GM12801 (cell line): ENCODE data around the gene PDHX.

Source experiments
- CTCF ChIP-seq: IDR thresholded peaks from one replicate; pipeline ENCODE4 v1.5.1; 2011; ENCODE audit warnings: control low read depth; ENCODE audit not compliant: insufficient read length; ENCODE audit errors: extremely low read depth

PDHX gene

DNA sequence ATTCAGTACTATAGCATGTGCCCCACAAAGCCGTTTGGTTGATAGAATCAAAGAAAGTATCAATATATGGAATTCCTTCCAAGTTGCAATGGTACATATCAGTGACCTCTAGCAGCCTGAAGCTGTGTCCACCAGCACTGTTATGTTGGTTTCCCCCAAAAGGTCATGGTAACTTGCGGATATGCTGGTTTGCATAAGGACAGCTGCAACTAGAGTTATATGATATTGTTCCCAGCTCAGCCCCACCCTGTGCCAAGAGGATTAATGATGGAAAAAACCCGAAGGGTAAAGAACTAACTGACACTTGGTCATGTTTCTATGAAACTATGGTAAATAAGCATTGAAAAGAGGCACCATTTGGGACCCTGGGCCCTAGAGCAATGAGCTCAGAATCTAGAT is 93.5 kb downstream of the PDHX start:
- no peak for TF ChIP-seq CTCF

- no peak for TF ChIP-seq CTCF
These were observed 94.2 kb downstream of the PDHX start for GRCh38 chr11:35010654-35011053.

DNA sequence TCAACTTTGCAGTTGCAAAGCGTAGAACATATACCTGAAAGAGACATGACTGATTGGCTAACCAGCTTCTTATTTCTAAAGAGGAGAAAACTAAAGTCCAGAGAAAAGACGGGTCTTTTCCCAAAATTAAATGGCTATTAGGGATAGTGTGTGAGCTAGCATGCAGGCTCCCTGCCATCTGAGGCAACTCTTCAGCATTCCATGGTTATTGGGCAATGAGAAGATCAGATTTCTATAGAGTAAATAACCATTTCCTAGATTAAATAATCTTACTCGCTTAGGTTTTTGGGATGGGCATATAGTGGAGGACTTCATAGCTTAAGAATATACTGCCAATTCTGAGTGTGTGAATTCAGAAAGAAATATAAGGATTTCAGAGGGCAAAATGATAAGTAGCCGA is 95.0 kb downstream of the PDHX start:
- TF ChIP-seq CTCF = no peak

DNA sequence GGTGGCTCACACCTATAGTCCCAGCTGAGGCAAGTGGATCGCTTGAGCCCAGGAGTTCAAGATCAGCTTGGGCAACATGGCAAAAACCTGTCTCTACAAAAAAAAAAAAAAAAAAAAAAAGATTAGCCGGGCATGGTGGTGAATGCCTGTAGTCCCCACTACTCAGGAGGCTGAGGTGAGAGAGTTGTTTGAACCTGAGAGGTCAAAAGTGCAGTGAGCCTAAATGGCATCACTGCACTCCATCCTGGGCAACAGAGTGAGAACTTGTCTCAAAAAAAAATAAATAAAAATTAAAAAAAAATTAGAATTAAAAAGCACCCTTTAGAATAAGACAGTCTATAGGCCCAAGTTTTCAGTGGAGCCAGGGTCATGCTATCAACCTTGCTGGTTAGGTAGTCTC is 95.5 kb downstream of the PDHX start:
- no peak for TF ChIP-seq CTCF

DNA sequence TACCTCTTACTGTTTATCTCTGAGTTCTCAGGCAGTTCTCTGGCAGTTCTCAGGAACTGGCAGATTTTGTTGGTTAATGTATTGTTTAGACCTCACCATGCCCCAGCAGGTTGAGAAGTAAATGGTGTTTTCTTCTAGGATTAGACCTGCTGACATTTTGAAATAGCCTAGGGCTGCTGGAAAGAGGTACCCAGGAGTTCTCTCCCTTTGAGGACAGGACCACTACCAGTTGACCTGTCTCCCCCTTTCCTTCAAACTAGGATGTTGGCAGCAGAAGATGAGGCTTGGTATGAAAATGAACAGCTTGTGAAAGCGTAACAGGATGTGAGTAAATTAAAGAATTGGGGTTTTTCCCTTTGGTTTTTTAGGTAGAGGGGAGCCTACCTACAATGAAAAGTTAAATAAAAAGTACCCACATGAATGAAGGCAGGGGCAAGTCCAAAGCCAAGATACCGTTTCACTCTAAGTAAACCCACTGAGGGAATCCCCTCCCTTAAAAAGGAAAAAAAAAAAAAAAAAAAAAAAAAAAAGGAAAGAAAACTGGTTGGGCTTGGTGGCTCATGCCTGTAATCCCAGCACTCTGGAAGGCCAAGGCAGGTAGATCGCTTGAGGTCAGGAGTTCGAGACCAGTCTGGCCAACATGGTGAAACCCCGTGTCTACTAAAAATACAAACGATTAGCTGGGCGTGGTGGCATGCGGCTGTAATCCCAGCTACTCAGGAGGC is 96.2 kb downstream of the PDHX start:
- no peak for TF ChIP-seq CTCF

DNA sequence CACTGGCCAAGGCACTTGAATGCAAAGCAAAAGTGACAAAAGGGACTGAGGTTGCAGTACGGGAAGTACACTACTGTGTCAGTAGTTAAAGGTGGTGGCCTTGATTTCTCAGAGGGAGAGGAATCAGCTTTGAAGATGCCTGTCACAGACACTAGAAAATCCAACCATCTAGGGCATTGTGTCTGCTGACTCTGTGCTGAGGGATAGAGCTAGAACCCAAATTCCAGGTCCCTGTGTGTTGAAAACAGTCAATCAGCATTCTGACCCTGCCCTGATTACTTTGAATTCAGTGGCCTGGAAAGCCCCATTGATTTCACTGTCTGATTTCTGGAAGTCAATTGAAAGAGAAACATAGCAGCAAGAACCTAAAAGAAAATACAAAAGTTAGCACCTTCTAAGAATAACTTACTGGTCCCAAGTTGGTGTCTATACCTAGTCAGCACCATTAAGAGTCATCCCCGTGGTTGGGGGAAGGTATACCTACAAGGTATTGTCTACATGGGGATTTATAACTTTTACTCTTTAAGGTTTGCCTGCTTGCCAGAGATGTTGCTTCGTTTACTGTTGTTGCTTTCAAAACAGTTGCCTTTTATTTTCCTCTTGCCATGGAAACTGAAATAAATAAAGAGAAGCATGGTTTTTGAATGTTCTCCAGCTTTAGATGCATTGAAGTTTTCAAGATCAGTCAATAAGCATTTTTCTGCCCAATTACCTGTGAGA is 97.3 kb downstream of the PDHX start:
- no peak for TF ChIP-seq CTCF

- TF ChIP-seq CTCF = no peak
These were observed 97.9 kb downstream of the PDHX start for GRCh38 chr11:35014346-35014745.
